GM19468 (cell line): Measurements from ENCODE around the gene CORT.
"Not testable (repeated sequence)": the region's sequence is repeated elsewhere in the genome, so short reads cannot be mapped to it uniquely, and the experiment has no call there.

Experiments used
- ATAC-seq: cut with Tn5 transposase; IDR thresholded peaks from one replicate; pipeline ENCODE4 v1.9.1; 2021; ENCODE audit warnings: mild to moderate bottlenecking, moderate library complexity, moderate number of reproducible peaks; ENCODE audit not compliant: unreplicated experiment; ENCODE audit errors: extremely low read depth

CORT gene

DNA sequence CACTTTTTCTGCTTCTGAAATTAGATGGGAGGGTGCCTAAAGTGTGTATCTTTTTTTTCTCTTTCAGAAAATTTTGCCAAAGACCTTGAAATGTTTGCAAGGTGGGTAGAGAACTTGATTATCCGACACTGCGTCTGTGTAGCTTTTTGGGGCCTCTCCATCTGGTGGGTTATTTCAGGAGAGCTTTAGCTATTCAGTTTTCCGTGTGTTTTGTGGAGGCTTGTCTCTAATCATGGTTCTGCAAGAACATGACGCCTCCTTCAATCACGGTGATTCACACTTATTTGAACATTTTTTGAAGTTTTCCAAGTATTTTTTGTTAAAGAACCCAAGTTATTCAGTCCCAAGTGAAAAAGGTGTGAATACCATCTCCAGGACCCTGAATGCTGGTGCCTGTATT is 15.2 kb upstream of the CORT start:
- ATAC-seq = no peak

DNA sequence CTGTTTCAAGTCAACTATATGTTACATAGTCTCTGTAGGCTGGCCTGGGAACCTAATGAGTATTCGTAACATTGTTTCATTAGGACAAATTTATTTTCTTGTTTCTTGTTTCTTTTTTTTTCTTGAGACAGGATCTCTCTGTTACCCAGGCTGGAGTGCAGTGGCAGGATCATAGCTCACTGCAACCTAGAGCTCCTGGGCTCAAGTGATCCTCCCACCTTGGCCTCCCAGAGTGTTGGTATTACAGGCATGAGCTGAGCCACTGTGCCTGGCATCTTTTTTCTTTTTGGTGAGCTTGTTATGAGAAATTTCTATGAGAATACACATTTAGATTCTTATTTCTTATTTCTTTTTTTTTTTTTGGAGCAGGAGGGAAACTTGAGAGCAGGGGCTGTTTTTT is 12.8 kb upstream of the CORT start:
- ATAC-seq = no peak

DNA sequence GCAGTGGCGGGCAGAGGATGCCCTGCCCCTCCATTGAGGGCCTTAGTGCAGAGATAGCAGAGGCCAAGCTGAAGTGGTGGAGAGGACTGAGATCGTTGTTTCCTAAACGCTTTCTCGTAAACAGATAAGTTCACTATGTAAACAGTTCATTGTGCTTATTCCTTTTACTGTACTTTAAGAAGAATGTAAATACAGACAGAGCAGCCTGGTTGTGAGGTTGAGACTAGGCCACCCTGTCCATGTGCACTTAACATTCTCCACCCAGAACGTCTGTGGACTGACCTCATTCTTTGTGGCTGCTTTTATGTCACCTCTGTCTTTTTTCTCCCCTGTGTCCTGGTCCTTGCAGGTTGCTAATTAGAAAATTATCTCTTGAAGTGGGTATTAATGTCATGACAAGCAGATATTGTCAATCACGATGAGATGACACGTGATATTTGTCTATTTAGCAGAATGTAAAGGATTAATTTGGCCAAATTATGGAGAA is 11.1 kb upstream of the CORT start:
- ATAC-seq = no peak

DNA sequence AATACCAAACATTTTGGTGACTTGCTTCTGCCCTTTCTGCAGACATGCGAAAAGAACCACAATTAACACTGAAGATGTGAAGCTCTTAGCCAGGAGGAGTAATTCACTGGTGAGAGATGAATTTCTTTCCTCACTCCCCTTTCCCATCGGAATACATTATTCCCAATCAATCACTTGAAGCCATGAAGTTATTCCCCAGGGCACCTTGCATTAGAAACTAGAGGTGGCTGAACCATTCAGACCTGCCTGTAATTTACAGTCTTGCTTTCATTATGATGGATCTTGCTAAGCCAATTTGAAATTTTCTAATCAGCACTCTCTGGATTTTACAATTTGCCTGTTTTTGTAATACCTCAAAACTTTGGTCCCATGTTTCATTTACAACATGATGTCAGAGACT is 9.5 kb upstream of the CORT start:
- ATAC-seq = no peak

DNA sequence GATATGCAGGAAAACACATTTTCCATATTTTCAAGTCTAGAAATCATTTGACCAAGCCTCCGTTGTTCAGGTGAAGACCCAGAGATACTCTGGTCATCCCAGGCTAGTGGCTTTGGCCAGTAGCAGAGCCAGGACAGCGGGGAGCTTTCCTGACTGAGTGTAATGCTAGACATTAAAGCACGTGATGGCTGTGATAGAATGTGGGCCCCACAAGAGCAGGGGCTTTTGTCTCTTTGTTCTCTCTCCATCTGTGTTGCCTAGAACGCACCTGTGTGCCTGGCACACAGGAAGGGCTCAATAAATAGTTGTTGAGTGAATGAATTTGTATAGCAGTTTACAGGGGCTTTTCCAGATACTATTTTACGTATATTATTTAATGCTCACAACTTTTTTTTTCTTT is 9.0 kb upstream of the CORT start:
- ATAC-seq = no peak

DNA sequence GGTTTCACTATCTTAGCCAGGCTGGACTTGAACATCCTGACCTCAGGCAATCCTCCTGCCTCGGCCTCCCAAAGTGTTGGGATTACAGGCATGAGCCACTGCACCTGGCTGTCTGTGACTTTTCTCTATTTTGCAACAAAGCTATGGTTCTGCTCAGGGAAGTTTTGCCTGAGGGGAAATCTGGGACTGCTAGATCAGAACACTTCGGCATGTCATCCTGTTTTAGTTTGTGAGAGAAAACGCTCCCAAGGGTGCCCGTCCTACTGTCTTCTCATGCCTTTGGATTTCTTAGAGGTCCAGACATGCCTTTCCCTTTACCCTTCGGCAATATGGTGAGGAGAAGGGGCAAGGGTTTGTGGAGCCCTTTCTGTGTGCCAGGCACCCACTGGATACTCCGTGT is 5.6 kb upstream of the CORT start:
- no peak for ATAC-seq

DNA sequence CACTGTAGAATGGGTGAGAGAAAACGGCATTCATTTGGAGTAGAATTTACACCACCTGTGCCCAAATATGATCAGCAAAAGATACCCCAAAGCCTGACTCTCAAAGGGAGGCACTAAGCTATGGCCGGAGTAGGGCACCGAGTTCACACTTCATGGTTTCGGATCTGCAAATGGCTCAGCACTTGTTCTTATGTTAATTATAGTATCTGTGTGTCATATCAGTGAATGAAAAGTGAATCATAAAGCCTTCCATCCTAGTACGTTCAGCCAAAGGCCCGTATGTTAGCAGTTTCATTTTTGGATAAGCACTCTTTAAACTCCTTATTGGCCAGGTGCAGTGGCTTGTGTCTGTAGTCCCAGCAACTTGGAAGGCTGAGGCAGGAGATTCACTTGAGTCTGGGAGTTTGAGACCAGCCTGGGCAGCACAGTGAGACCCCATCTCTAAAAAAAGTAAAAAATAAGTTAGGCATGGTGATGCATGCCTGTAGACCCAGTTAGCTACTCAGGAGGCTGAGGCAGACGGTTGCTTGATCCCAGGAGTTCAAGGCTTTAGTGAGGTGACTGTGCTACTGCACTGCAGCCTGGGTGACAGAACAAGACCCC is 4.9 kb upstream of the CORT start:
- ATAC-seq = no peak

DNA sequence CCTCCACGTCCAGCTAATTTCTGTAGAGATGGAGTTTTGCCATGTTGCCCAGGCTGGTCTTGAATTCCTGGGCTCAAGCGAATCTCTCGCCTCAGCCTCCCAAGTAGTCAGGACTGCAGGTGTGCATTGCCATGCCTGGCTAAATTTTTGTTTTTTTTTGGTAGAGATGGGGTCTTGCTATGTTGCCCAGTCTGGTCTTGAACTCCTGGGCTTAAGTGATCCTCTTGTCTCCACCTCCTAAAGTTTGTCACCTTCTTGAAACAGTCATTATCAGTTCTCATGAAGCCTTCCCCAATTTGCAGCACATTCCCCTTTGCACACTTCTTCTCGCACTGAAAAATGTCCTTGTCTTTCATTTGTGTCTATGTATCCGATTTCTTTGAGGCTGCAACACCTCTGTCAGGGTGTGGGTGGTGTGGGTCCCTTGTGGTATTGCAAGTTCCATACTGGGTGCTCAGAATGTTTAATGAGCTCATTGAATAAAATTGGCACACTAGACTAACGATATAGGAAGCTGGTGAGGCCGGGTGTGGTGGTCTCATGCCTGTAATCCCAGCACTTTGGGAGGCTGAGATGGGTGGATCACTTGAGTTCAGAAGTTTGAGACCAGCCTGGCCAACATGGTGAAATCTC is 2.9 kb upstream of the CORT start:
- ATAC-seq = no peak

DNA sequence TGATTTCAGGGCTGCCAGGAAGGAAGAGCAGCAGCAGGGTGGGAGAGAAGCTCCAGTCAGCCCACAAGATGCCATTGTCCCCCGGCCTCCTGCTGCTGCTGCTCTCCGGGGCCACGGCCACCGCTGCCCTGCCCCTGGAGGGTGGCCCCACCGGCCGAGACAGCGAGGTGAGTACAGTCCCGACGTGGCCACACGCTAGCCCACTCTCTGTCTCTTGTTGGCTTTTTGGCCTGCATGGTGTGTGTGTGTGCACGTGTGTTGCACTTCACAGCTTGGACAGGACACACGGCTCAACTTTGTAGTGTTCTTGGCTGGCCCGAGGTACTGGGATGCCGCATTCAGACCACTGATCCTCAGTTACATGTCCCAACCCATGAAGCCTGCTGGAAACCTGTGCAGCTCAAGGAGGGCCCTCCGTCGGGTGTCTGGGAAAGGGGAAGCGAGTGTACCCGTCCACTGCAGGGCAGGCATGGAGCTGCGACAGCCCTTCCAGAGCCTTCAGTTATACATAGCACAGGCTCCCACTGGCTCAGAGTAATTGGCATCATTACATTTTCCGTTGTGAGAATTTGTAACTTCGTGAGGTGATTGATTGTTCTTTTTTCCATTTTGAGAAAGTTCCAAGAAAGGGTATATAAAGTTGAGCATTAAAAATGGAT is 454 bp downstream of the CORT start:
- ATAC-seq = no peak

DNA sequence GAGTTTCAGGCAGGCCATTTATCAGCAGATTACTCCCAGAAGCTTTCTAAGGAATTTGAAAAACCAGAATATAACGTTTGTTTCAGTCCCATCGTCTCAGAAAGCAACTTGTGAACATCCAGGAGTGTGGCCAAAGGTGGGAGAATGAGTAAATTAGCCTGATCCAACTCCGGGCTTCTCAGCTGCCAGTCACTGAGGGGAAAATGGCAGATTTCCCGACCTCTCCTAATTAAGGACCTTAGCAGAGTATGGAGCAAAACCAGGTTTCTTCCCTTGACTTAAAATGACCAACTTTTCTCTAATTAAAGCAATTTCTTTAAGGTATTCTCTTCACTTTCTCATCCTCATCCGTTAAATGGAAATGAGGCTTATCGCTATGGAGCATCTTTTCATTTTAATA is 1.0 kb downstream of the CORT start:
- ATAC-seq = no peak

DNA sequence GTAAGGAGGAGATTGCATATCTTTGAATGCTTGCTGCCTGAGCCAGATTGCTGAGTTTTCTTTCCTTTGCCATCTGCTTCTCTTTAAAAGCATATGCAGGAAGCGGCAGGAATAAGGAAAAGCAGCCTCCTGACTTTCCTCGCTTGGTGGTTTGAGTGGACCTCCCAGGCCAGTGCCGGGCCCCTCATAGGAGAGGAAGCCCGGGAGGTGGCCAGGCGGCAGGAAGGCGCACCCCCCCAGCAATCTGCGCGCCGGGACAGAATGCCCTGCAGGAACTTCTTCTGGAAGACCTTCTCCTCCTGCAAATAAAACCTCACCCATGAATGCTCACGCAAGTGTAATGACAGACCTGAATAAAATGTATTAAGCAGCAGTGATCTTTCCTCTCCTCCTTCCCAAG is 1.5 kb downstream of the CORT start:
- no peak for ATAC-seq

DNA sequence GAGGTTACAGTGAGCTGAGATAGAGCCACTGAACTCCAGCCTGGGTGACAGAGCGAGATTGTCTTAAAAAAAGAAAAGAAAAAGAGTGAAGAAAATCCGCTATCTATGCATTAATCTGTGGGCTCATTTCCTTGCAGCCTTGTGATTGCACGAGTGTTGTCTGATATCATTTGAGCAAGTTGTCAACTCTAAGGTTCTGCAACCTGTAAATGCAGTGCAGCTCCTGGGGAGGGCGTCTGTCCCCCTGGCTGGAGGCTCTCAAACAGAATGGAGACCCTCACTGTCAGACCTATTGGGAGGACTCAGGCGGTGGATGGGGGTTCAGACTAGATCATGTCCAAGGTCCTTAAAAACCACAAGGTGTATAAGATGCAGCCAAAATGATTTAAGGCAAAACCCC is 6.2 kb downstream of the CORT start:
- no peak for ATAC-seq

DNA sequence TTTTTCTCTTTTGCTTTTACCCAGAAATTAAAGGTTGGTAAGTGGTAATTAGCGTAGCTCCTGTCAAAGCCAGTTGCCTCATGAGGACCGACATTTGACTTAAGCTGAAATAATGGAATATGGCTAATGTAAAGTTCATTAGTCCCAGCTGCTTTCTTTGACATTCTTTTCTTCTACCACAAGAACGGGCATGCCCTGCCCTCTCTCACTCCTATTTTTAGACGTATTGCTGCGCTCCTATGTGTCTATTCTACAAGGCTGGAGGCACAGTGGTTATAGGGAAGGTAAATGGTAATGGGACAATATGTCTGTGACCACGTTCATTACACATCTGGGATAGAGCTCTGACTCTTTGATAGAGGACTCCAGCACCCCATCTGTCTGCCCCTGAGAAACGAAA is 6.8 kb downstream of the CORT start:
- no peak for ATAC-seq

DNA sequence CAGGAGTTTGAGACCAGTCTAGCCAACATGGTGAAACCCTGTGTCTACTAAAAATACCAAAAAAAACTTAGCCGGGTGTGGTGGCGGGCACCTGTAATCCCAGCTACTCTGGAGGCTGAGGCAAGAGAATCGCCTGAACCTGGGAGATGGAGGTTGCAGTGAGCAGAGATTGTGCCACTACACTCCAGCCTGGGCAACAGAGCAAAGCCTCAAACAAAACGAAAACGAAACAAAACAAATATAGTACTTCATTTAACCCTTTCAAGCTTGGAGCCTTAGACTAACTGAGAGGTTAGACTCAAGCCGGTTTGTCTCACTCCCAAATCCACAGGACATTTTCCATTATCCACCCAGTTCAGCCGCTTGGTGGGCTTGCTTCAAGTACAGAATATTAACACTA is 7.6 kb downstream of the CORT start:
- ATAC-seq = not testable (repeated sequence)

DNA sequence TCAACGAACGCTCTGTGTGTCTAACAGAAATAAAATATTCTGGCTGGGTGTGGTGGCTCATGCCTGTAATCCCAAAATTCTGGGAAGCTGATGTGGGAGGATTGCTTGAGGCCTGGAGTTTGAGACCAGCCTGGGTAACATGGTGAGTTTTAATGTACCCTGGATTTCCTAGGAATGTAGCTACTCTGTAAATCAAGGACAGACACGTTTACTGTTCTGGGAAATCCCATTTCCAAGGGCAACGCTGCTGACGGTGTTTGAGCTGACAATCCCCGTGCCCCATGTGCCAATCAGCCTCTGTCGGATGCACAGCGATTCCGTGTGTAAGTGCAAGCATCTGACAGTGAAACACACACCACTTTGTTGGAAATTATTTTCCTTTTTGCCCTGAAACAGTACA is 8.0 kb downstream of the CORT start:
- no peak for ATAC-seq

DNA sequence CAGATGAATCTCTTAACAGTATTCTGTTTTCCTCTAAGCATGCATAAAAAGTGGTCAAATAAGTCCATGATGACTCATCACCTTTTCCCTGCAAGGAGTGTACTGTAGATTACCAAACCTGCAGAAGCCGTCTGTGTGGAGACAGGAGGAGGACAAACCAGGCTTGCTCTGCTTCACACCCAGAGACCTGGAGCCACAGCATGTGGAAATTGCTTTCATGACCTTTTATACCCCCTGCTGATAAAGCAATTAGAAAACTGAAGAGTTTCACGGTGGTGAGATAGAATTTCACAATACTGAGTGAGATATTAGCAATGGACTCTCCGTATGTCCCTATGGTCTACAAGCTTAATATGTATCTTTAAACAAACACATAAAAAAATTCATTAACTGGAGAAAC is 9.4 kb downstream of the CORT start:
- ATAC-seq = no peak

DNA sequence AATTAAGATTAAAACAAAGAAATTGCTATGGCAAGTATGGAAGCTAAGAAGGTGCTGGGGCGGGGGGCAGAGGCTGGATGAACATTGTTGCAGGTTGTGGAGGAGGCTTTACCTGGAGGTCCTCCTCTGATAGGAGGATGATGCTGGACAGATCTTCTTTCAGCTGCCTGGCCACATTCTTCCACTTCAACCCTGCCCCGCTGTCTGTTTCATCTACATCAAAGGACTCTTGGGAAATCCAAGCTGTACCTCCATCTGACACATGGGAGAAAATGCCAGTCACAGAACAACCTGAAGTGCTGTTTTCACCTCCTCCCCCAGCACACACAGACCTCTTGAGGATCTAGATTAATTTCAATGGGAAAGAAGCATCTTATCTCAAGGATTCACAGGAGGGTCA is 17.2 kb downstream of the CORT start:
- ATAC-seq = no peak

DNA sequence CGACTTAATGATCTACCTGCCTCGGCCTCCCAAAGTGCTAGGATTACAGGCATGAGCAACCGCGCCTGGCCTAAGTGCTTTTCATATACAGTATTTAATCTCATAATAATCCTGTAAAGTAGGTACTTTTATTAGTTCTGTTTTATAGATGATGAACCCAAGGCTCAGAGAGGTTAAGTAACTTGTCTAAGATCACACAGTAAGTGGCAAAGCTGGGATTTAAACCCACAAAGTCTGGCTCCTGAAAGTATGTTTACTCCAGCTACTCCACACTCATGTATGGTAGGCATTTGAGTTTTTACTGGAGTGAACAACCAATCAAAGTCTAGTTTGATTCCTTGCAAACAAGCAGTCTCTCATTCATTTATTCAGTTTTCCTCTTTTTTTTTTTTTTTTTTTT is 20.2 kb downstream of the CORT start:
- ATAC-seq = no peak

DNA sequence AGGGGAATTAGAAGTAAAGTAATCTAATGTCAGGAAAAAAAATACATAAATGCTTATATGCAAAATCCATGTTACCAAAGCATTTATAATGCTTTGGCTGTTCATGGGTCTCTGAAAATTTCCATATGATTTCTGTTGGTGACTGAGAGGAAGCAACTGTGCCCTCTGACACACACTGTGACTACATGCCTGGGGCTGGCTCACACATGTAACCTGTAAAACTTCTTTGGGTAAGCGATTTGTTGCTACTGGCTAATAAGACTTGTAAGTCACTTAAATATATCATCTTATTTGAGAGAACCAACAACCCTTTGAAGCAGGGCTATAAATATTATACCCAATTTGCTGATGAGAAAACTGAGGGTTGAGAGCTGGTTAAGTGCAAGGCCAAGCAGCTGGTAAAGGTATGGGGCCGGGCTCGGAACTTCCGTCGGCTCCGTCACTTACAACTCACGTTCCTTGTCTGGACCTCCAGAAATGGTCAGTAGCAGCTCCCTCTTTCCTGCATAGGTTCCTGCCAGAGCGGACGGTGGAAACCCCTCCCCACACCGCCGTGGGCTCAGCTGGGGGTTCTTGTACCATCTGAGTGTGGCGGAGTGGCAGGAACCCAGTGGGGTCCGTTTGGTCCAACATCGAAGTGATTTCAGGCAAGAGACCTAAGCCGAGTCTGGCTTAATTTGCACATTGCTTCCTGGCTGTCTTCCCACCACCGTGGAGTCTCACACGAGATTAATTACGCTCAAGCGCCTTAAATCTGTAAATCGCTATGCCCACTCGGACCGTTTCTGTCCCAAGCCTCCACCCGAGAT is 21.8 kb downstream of the CORT start:
- no peak for ATAC-seq

DNA sequence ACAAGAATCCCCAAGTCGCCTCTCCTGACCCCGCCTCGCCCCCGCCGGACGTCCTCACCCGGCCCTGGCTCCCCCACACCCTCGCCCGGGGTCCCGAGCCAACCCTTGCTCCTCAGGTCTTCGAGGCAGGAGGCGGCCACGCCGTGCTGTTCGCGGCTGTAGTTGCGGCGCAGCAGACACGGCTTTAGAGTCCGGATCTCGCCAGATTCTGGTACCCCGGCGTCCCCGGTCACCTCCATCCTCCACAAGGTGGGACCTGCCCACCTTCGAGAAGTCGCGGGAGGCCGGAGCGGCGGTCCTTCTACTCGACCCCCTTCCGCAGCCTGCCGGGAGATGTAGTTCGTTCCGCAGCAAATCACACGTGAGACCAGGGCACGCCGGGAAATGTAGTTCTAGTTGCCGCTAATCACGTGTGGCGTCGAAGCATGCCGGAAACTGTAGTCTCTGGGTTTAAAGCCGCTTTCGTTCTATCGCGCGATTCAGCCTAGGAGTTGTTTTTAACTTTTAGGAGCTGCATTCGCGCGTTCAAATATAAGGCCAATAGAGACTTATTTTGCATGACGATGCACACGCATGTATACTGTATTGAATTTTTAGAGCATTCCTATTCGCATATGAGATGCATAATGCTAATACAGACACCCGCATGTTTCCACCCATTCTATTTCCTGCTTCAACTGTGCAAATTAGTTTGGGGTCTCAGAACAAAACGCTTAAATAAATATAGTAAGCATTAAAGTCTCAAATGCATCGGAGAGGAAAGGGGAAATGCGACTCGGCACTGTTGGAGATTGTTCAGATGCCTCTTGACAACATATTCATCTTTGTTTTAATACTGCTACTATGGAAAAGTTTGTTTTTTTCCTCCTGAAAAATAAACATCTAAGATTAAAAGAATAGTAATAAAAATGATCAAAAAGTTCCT is 22.7 kb downstream of the CORT start, which contains the start of gene DFFA:
Gene DFFA (minus strand): TSS at position 310 of the 925 bp plus-strand sequence. CDS start 71 bp downstream, at position 239.
- ATAC-seq = peak; percentile 32
